Testis (tissue), 3 donors: ENCODE data around the gene KCNK5. TPM values are rescaled to one million over a fixed set of nuclear protein-coding genes. Genes with fewer than 3 reads are reported as not detected.

Experiments
- DNase-seq: peaks from one replicate; pipeline ENCODE4 v3.0.0-alpha.2; 2019
- H3K27ac ChIP-seq, 2 donors: fragments of 200-600 bp; sonication (generic); one replicate each; pipeline ENCODE4 v1.5.1; 2019
- H3K27me3 ChIP-seq: fragments of 200-600 bp; sonication (generic); one replicate; pipeline ENCODE4 v1.5.1; 2019
- H3K36me3 ChIP-seq: fragments of 200-600 bp; sonication (generic); one replicate; pipeline ENCODE4 v1.5.1; 2017; ENCODE audit warnings: low read depth; ENCODE audit errors: missing control alignments
- H3K4me1 ChIP-seq: fragments of 200-600 bp; sonication (generic); one replicate; pipeline ENCODE4 v1.5.1; 2019
- H3K4me3 ChIP-seq, 2 donors: fragments of 200-600 bp; sonication (generic); one replicate each; pipeline ENCODE4 v1.5.1; 2017 to 2019
- H3K9me3 ChIP-seq: fragments of 200-600 bp; sonication (generic); one replicate; pipeline ENCODE4 v1.5.1; 2017
- POLR2A ChIP-seq: fragments of 450-650 bp; IDR thresholded peaks from one replicate; pipeline ENCODE4 v1.6.1; 2017; ENCODE audit warnings: antibody characterized with exemption, mild to moderate bottlenecking, moderate library complexity
- WGBS, 2 donors: methylation state at CpG; one replicate each; pipeline ENCODE4 v1.1.5; 2018; 5-methylcytosine and 5-hydroxymethylcytosine counted together
- intact Hi-C: fragments of 100-400 bp; cut with DNase I; formaldehyde crosslinking; loops from one replicate; pipeline ENCODE4 v1.15.1; 2023; ENCODE audit warnings: low total_unique reads
- polyA plus RNA-seq: library from polyadenylated mRNA; stranded (reverse); fragments of 350-450 nt; fragmentation: Illumina TruSeq; extraction: RNeasy Lipid Tissue Mini Kit (QIAGEN cat#74804); gene quantifications from one replicate; pipeline ENCODE4 v1.2.3, GENCODE V29; 2014; ENCODE audit warnings: low read depth, low replicate concordance; ENCODE audit not compliant: insufficient read depth
- total RNA-seq, 2 donors: library from RNA; depleted of rRNA; stranded (reverse); fragments of >200 nt; gene quantifications; one replicate each; pipeline ENCODE4 v1.2.3, GENCODE V29; 2016
- TF ChIP-seq, protein P1 (sequence below), 3 experiments: fragments of 450-650 bp in 2 of 3; fragments of 200-600 bp in 1 of 3; sonication (generic) in 1 of 3; IDR thresholded peaks; one replicate each; pipeline ENCODE4 v1.5.1; 2016 to 2019; ENCODE audit warnings: antibody characterized with exemption in 3 of 3, mild to moderate bottlenecking in 2 of 3, moderate library complexity in 1 of 3

Gene KCNK5
- total and polyA plus RNA-seq, 3 donors from 2014 or later = 1.6 to 2.3 (median 2.0) TPM

DNA sequence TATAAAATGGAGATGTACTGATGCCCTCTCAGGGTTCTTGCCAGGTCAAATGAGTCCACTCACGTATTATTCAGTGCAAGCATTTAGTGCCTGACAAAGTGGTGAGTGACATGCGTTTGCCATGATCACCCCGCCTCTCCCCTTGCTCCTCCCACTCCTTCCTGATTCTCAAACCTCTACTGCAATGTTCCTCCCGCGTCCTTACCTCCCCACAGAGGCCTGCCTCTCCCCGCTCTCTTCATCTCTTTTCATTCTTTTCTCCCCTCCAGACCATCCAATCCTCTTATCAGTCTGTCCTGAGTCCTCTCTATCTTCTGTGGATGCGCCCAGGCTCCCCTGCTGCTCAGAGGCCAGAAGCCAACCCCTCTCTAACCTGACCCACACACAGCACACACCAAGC lies 40.7 kb downstream of the KCNK5 start:
- no peak overlapping the region for H3K27ac ChIP-seq
- WGBS, 2 donors = 78% methylated on average over 7 of the region's 7 CpGs
- DNase-seq = no peak
- intact Hi-C loops = no loop called here
- TF ChIP-seq, protein P1, sequence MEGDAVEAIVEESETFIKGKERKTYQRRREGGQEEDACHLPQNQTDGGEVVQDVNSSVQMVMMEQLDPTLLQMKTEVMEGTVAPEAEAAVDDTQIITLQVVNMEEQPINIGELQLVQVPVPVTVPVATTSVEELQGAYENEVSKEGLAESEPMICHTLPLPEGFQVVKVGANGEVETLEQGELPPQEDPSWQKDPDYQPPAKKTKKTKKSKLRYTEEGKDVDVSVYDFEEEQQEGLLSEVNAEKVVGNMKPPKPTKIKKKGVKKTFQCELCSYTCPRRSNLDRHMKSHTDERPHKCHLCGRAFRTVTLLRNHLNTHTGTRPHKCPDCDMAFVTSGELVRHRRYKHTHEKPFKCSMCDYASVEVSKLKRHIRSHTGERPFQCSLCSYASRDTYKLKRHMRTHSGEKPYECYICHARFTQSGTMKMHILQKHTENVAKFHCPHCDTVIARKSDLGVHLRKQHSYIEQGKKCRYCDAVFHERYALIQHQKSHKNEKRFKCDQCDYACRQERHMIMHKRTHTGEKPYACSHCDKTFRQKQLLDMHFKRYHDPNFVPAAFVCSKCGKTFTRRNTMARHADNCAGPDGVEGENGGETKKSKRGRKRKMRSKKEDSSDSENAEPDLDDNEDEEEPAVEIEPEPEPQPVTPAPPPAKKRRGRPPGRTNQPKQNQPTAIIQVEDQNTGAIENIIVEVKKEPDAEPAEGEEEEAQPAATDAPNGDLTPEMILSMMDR (IDR thresholded peaks at IDR 0.05) = no peak
- TF ChIP-seq POLR2A = no peak
- H3K27me3 ChIP-seq = no peaks in the 10 kb centered on the region
- H3K36me3 ChIP-seq = no peaks in the 10 kb centered on the region
- no peaks in the 10 kb centered on the region for H3K4me1 ChIP-seq
- H3K4me3 ChIP-seq = no peak overlapping the region
- no peaks in the 10 kb centered on the region for H3K9me3 ChIP-seq

DNA sequence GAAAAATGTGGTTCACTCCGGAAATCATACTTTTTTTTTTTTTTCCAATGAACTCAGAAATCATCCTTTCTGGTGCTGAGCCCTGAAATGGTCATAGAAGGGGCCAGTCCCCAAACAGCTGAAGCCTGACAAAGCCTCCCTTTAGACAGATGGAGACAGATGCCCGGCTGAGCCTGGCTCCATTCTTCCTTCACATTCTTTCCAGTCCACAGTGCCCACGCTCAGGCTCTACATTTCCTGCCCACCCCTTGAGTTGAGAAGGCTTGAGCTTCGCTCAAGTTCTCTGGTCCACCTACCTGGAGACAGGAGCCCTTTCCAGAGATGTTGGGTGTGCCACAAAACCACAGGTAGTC lies 41.2 kb downstream of the KCNK5 start:
- TF ChIP-seq, protein P1 (IDR thresholded peaks at IDR 0.05) = no peak
- TF ChIP-seq POLR2A = no peak
- no peak for DNase-seq
- Histone ChIP-seq H3K36me3 (no peaks in the 10 kb centered on the region), H3K4me1 (no peaks in the 10 kb centered on the region), H3K4me3 (no peak overlapping the region), H3K27me3 (no peaks in the 10 kb centered on the region), H3K9me3 (no peaks in the 10 kb centered on the region), H3K27ac (no peak overlapping the region)
- intact Hi-C loops = no loop called here
- WGBS, 2 donors = 89 to 93% methylated on average over 4 of the region's 4 CpGs

DNA sequence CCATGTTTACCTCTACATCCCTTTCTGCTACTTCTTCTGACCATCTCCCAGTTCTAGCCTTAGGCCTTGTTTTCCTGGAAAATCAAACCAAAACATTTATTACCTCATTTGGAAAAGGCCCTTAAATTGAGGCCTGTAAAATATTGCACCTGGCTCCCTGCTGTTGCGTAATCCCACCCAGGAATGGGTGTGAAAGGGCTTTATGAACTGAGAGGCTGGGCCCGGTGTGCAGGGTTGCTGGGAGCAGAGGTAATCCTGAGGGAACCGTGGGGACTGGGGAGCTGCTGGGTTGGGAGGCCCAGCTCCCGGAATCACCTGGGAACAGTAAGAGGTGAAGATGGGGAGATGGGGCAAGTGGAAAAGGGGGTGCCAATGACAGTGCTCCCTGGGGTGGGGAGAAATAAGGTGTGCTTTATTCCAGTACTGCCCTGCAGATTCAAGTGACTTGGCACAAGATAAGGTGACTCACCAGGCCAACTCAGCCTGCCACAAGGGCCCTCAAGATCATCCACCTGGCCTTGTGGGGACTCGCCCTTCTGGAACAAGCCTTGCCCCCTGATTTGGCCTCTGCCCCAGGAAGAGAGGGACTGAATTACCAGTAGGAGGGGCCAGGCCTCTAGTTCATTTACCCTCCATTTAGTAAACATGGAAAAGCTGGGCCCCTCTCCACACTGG lies 44.2 kb downstream of the KCNK5 start:
- Histone ChIP-seq H3K4me1 (no peaks in the 10 kb centered on the region), H3K4me3 (no peak overlapping the region), H3K9me3 (no peaks in the 10 kb centered on the region), H3K27me3 (no peaks in the 10 kb centered on the region), H3K36me3 (no peaks in the 10 kb centered on the region), H3K27ac (no peak overlapping the region)
- intact Hi-C loops = no loop called here
- DNase-seq = no peak
- WGBS, 2 donors = 90 to 91% methylated on average over 5 of the region's 5 CpGs
- no peak for TF ChIP-seq POLR2A
- TF ChIP-seq, protein P1 (IDR thresholded peaks at IDR 0.05) = no peak

DNA sequence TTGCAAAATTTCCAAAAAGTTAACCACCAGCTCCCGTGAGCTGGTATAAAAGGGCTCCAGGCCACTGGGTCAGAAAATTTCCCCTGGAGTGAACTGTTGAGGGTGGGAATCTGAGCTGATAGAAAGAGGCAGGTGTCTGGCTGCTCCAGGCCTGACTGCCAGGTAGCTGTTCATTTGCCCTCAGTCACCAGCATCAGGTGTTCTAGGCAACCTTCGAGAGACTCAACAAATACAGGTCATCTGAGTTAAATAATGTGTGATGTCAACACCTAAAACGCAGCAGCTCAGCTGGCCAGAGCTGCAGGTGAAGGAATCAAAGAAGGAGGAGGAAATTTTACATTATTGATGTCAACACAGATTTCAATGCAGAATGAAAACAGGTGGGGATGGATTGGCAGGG lies 46.7 kb downstream of the KCNK5 start:
- Histone ChIP-seq H3K27me3 (no peaks in the 10 kb centered on the region), H3K4me1 (no peaks in the 10 kb centered on the region), H3K9me3 (no peaks in the 10 kb centered on the region), H3K36me3 (no peaks in the 10 kb centered on the region), H3K4me3 (no peak overlapping the region), H3K27ac (no peak overlapping the region)
- intact Hi-C loops = no loop called here
- TF ChIP-seq POLR2A = no peak
- TF ChIP-seq, protein P1 (IDR thresholded peaks at IDR 0.05) = no peak
- DNase-seq = no peak
- 87 to 96% methylated on average over 3 of the region's 3 CpGs for WGBS, 2 donors

DNA sequence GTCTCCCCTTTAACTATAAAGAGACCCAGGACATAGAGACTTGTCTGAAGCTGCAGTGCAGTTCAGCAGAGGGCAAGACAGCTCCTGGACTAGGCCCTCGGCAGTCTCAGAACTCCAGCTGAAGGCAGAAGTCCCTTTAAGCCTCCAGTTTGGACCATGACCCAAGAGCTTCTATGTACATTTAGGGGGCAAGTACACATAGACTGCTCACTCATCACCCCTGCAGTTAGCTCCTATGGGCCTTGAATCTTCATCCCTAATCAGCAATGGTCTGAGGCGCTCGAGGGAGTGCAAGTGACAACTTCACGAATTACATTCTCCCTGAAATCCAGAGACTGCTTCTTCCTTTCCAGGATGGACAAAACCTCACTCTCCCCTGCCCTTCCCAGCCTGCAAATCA lies 47.4 kb downstream of the KCNK5 start:
- no peak for DNase-seq
- intact Hi-C loops = no loop called here
- no peaks in the 10 kb centered on the region for H3K9me3 ChIP-seq
- no peaks in the 10 kb centered on the region for H3K4me1 ChIP-seq
- no peaks in the 10 kb centered on the region for H3K27me3 ChIP-seq
- TF ChIP-seq POLR2A = no peak
- TF ChIP-seq, protein P1 (IDR thresholded peaks at IDR 0.05) = no peak
- WGBS, 2 donors = 88 to 89% methylated on average over 4 of the region's 4 CpGs
- H3K4me3 ChIP-seq = no peak overlapping the region
- no peaks in the 10 kb centered on the region for H3K36me3 ChIP-seq
- no peak overlapping the region for H3K27ac ChIP-seq
